OCI-LY1 (cell line): ENCODE data around the gene CRISPLD2.

Source experiments
- H2AFZ ChIP-seq: fragments of 200-600 bp; sonication (generic), shearing (Covaris generic); 2 replicates; pipeline ENCODE4 v1.6.0; 2014; ENCODE audit warnings: antibody characterized with exemption, mild to moderate bottlenecking, low read length
- H3F3A ChIP-seq: fragments of 200-600 bp; sonication (generic), shearing (Covaris generic); 2 replicates; pipeline ENCODE4 v1.6.0; 2014; ENCODE audit warnings: mild to moderate bottlenecking, antibody characterized with exemption, low read length, moderate library complexity; ENCODE audit not compliant: insufficient read depth
- H3K27ac ChIP-seq: fragments of 200-600 bp; sonication (generic); 2 replicates; pipeline ENCODE4 v1.5.1; 2014; ENCODE audit warnings: low read length, mixed run types, mild to moderate bottlenecking, low read depth; ENCODE audit not compliant: poor library complexity, severe bottlenecking
- H3K27me3 ChIP-seq: fragments of 200-600 bp; sonication (generic); 2 replicates; pipeline ENCODE4 v1.6.0; 2014; ENCODE audit warnings: antibody characterized with exemption, mild to moderate bottlenecking, low read length, moderate library complexity; ENCODE audit not compliant: insufficient read depth
- H3K36me3 ChIP-seq: fragments of 200-600 bp; sonication (generic); 2 replicates; pipeline ENCODE4 v1.6.1; 2014; ENCODE audit warnings: mild to moderate bottlenecking, antibody characterized with exemption, low read length, moderate library complexity, mixed read lengths; ENCODE audit not compliant: insufficient read depth
- H3K4me1 ChIP-seq: fragments of 200-600 bp; sonication (generic); 2 replicates; pipeline ENCODE4 v1.5.1; 2014; ENCODE audit warnings: mild to moderate bottlenecking, low read length, moderate library complexity; ENCODE audit not compliant: insufficient read depth, severe bottlenecking
- H3K4me2 ChIP-seq: fragments of 200-600 bp; sonication (generic), shearing (Covaris generic); 2 replicates; pipeline ENCODE4 v1.6.1; 2014; ENCODE audit warnings: low read length
- H3K4me3 ChIP-seq: fragments of 200-600 bp; sonication (generic); 2 replicates; pipeline ENCODE4 v1.5.1; 2014; ENCODE audit warnings: low read length, low read depth, mild to moderate bottlenecking, mixed read lengths; ENCODE audit not compliant: poor library complexity, severe bottlenecking
- H3K79me2 ChIP-seq: fragments of 200-600 bp; shearing (Covaris generic); 2 replicates; pipeline ENCODE4 v1.6.1; 2016; ENCODE audit warnings: mixed run types, low read length, mixed read lengths; ENCODE audit not compliant: insufficient read depth
- H3K9ac ChIP-seq: fragments of 200-600 bp; sonication (generic), shearing (Covaris generic); 2 replicates; pipeline ENCODE4 v1.6.1; 2014; ENCODE audit warnings: mild to moderate bottlenecking, low read length, mixed read lengths
- H3K9me2 ChIP-seq: fragments of 200-600 bp; sonication (generic), shearing (Covaris generic); 2 replicates; pipeline ENCODE4 v1.6.1; 2014; ENCODE audit warnings: low read depth, mild to moderate bottlenecking, low read length, mixed read lengths
- H3K9me3 ChIP-seq: fragments of 200-600 bp; shearing (Covaris generic); 2 replicates; pipeline ENCODE4 v1.6.1; 2014; ENCODE audit warnings: low read length, mixed read lengths
- H4K20me1 ChIP-seq: fragments of 200-600 bp; sonication (generic), shearing (Covaris generic); 2 replicates; pipeline ENCODE4 v1.6.0; 2016; ENCODE audit warnings: mild to moderate bottlenecking, low read length; ENCODE audit not compliant: insufficient read depth
- CTCF ChIP-seq: fragments of 200-600 bp; sonication (generic), shearing (Covaris generic); IDR thresholded peaks from 2 replicates; pipeline ENCODE4 v1.5.1; 2017; ENCODE audit warnings: mild to moderate bottlenecking, antibody characterized with exemption, low read length, moderate library complexity, mixed read lengths
- EZH2 ChIP-seq: fragments of 200-600 bp; sonication (generic), shearing (Covaris generic); IDR thresholded peaks from 2 replicates; pipeline ENCODE4 v1.8.0; 2017; ENCODE audit warnings: borderline replicate concordance, mixed run types, mild to moderate bottlenecking, antibody characterized with exemption, low read length, moderate library complexity, mixed read lengths

Gene CRISPLD2

GRCh38 chr16:84818133-84818532 lies 1.7 kb upstream of the CRISPLD2 start:
- H3K9me3 ChIP-seq: no peaks in the 10 kb centered on the region
- H4K20me1 ChIP-seq: no peaks in the 10 kb centered on the region
- H3K27ac ChIP-seq: no peak overlapping the region
- H3K27me3 ChIP-seq: peaks cover 31% of the 10 kb centered on the region; the same call in 1 of the 2 replicates
- no peaks in the 10 kb centered on the region for H3K4me1 ChIP-seq
- H3K4me3 ChIP-seq: no peak overlapping the region
- no peak overlapping the region for H3K4me2 ChIP-seq
- no peaks in the 10 kb centered on the region for H3F3A ChIP-seq
- no peaks in the 10 kb centered on the region for H3K9me2 ChIP-seq
- TF ChIP-seq EZH2 (no peak), CTCF (no peak)
- H3K36me3 ChIP-seq: no peaks in the 10 kb centered on the region
- H3K9ac ChIP-seq: no peak overlapping the region
- no peak overlapping the region for H2AFZ ChIP-seq
- H3K79me2 ChIP-seq: no peaks in the 10 kb centered on the region

GRCh38 chr16:84818989-84819643 lies 669 bp upstream of the CRISPLD2 start:
- H3K4me2 ChIP-seq: no peak overlapping the region
- H3K4me1 ChIP-seq: no peaks in the 10 kb centered on the region
- no peak for TF ChIP-seq EZH2
- TF ChIP-seq CTCF: no peak
- no peaks in the 10 kb centered on the region for H3F3A ChIP-seq
- H3K27me3 ChIP-seq: peaks cover 26% of the 10 kb centered on the region; the same call in 1 of the 2 replicates
- H4K20me1 ChIP-seq: no peaks in the 10 kb centered on the region
- no peak overlapping the region for H3K4me3 ChIP-seq
- H3K27ac ChIP-seq: no peak overlapping the region
- H3K36me3 ChIP-seq: no peaks in the 10 kb centered on the region
- H3K9me2 ChIP-seq: no peaks in the 10 kb centered on the region
- no peak overlapping the region for H2AFZ ChIP-seq
- H3K9ac ChIP-seq: no peak overlapping the region
- H3K9me3 ChIP-seq: no peaks in the 10 kb centered on the region
- no peaks in the 10 kb centered on the region for H3K79me2 ChIP-seq

- H3K27me3 ChIP-seq: peaks cover 23% of the 10 kb centered on the region; the same call in 1 of the 2 replicates
- no peaks in the 10 kb centered on the region for H3K79me2 ChIP-seq
- no peaks in the 10 kb centered on the region for H3F3A ChIP-seq
- no peak overlapping the region for H3K9ac ChIP-seq
- no peak overlapping the region for H2AFZ ChIP-seq
- no peaks in the 10 kb centered on the region for H3K4me1 ChIP-seq
- no peak overlapping the region for H3K4me2 ChIP-seq
- H3K9me3 ChIP-seq: no peaks in the 10 kb centered on the region
- no peaks in the 10 kb centered on the region for H3K9me2 ChIP-seq
- H3K36me3 ChIP-seq: no peaks in the 10 kb centered on the region
- H3K4me3 ChIP-seq: no peak overlapping the region
- no peak overlapping the region for H3K27ac ChIP-seq
- H4K20me1 ChIP-seq: no peaks in the 10 kb centered on the region
- TF ChIP-seq EZH2 (no peak), CTCF (no peak)
Measured at GRCh38 chr16:84820305-84820684, 510 bp downstream of the CRISPLD2 start.
